IMR-90 (cell line): ENCODE results near the gene COL25A1. TPM values are rescaled to one million over a fixed set of nuclear protein-coding genes. Genes with fewer than 3 reads are reported as not detected.
A peak's percentile ranks its signal among the peaks of the same experiment; 100 is the strongest.

Experiments
- ATAC-seq: fragments of 200-7000 bp; cut with Tn5 transposase; 2 replicates; pipeline ENCODE4 v1.9.1; 2020; ENCODE audit warnings: low read depth, mild to moderate bottlenecking, moderate library complexity
- BruUV-seq: library from RNA; stranded (reverse); fragments of 400-500 nt; replicated peaks from 2 replicates; lab custom pipeline; 2021; lab: Mats Ljungman, UMichigan
- CTCF ChIA-PET: fragments of 300-600 bp; formaldehyde crosslinking; extraction: SDS; loops from one replicate; lab custom pipeline; 2021; ENCODE audit warnings: antibody characterized with exemption; lab: Yijun Ruan, JAX
- POLR2A ChIA-PET: fragments of 300-600 bp; sonication (Branson Sonifier 250); formaldehyde crosslinking; loops from one replicate; lab custom pipeline; 2022; ENCODE audit warnings: antibody characterized with exemption; ENCODE audit not compliant: unreplicated experiment; lab: Charles Lee
- DNase-seq: peaks from one replicate; pipeline ENCODE4 v3.0.0; 2013
- H2AFZ ChIP-seq: replicated peaks from 2 replicates; pipeline ENCODE3; 2013; ENCODE audit warnings: low read length, mild to moderate bottlenecking; ENCODE audit not compliant: poor library complexity
- H2AK5ac ChIP-seq: 2 replicates; pipeline ENCODE4 v1.6.1; 2013; ENCODE audit warnings: low read depth, low read length, inconsistent platforms
- H2AK9ac ChIP-seq: replicated peaks from 2 replicates; pipeline ENCODE3; 2013; ENCODE audit warnings: mild to moderate bottlenecking, low read depth, low read length, moderate library complexity; ENCODE audit not compliant: poor library complexity
- H2BK120ac ChIP-seq: 2 replicates; pipeline ENCODE4 v1.6.1; 2013; ENCODE audit warnings: low read depth, low read length, inconsistent platforms
- H2BK15ac ChIP-seq: 3 replicates; pipeline ENCODE4 v1.6.1; 2013; ENCODE audit warnings: low read depth, low read length, inconsistent platforms
- H2BK20ac ChIP-seq: 2 replicates; pipeline ENCODE4 v1.6.1; 2013; ENCODE audit warnings: low read depth, mild to moderate bottlenecking, inconsistent platforms, low read length, moderate library complexity
- H2BK5ac ChIP-seq: 2 replicates; pipeline ENCODE4 v1.6.1; 2013; ENCODE audit warnings: mild to moderate bottlenecking, low read depth, low read length, inconsistent platforms; ENCODE audit not compliant: poor library complexity, severe bottlenecking
- H3K14ac ChIP-seq: replicated peaks from 2 replicates; pipeline ENCODE4 v1.6.1; 2013; ENCODE audit warnings: low read depth, low read length, inconsistent platforms
- H3K18ac ChIP-seq: 2 replicates; pipeline ENCODE4 v1.6.1; 2013; ENCODE audit warnings: low read depth, low read length, control low read depth
- H3K23ac ChIP-seq: 2 replicates; pipeline ENCODE4 v1.6.1; 2013; ENCODE audit warnings: low read depth, low read length, inconsistent platforms
- H3K27ac ChIP-seq: 2 replicates; pipeline ENCODE4 v1.5.1; 2013; ENCODE audit warnings: mild to moderate bottlenecking, control low read depth, low read length; ENCODE audit not compliant: insufficient read depth
- H3K27me3 ChIP-seq: 2 replicates; pipeline ENCODE4 v1.6.1; 2013; ENCODE audit warnings: low read length; ENCODE audit not compliant: control insufficient read depth, insufficient read depth
- H3K36me3 ChIP-seq: 2 replicates; pipeline ENCODE4 v1.6.1; 2013; ENCODE audit warnings: low read length, mixed read lengths; ENCODE audit not compliant: control insufficient read depth, insufficient read depth
- H3K4ac ChIP-seq: 2 replicates; pipeline ENCODE4 v1.6.1; 2013; ENCODE audit warnings: low read depth, low read length, inconsistent platforms
- H3K4me1 ChIP-seq: 2 replicates; pipeline ENCODE4 v1.6.1; 2013; ENCODE audit warnings: low read length, mixed read lengths; ENCODE audit not compliant: control insufficient read depth, insufficient read depth
- H3K4me2 ChIP-seq: 2 replicates; pipeline ENCODE4 v1.6.1; 2013; ENCODE audit warnings: low read depth, mild to moderate bottlenecking, control low read depth, low read length, moderate library complexity
- H3K4me3 ChIP-seq: 2 replicates; pipeline ENCODE4 v1.5.1; 2013; ENCODE audit warnings: low read depth, mild to moderate bottlenecking, control low read depth, low read length, moderate library complexity; ENCODE audit not compliant: insufficient read depth
- H3K56ac ChIP-seq: 2 replicates; pipeline ENCODE4 v1.6.1; 2013; ENCODE audit warnings: low read length, inconsistent platforms; ENCODE audit not compliant: insufficient read depth; ENCODE audit errors: extremely low read depth
- H3K79me1 ChIP-seq, 2 experiments: 2 replicates each; pipeline ENCODE4 v1.6.1; 2013; ENCODE audit warnings: low read length in 2 of 2, inconsistent platforms in 1 of 2, low read depth in 1 of 2
- H3K9ac ChIP-seq: 2 replicates; pipeline ENCODE4 v1.6.1; 2013; ENCODE audit warnings: low read depth, low read length, control low read depth
- H3K9me1 ChIP-seq: 2 replicates; pipeline ENCODE4 v1.6.1; 2013; ENCODE audit warnings: low read length, inconsistent platforms; ENCODE audit not compliant: insufficient read depth
- H3K9me3 ChIP-seq: 2 replicates; pipeline ENCODE4 v1.6.1; 2013; ENCODE audit warnings: low read length; ENCODE audit not compliant: control insufficient read depth, insufficient read depth
- H4K20me1 ChIP-seq: 2 replicates; pipeline ENCODE4 v1.6.1; 2013; ENCODE audit warnings: low read length, inconsistent platforms; ENCODE audit not compliant: insufficient read depth
- H4K5ac ChIP-seq: 2 replicates; pipeline ENCODE4 v1.6.1; 2013; ENCODE audit warnings: mild to moderate bottlenecking, low read depth, low read length, control low read depth
- H4K8ac ChIP-seq, 2 experiments: 2 replicates each; pipeline ENCODE4 v1.6.1; 2013; ENCODE audit warnings: low read depth in 2 of 2, low read length in 2 of 2, control low read depth in 1 of 2, inconsistent platforms in 1 of 2
- H4K91ac ChIP-seq: 2 replicates; pipeline ENCODE4 v1.6.1; 2013; ENCODE audit warnings: low read depth, low read length, inconsistent platforms; ENCODE audit not compliant: insufficient read depth
- FOS ChIP-seq: fragments of 150-350 bp; IDR thresholded peaks from 2 replicates; pipeline ENCODE4 v1.6.1; 2016; ENCODE audit warnings: low read depth, low read length
- MAFK ChIP-seq: IDR thresholded peaks from 2 replicates; pipeline ENCODE4 v1.6.1; 2012; ENCODE audit warnings: low read depth, low read length, improper control_type of control experiment
- WGBS, 2 experiments: methylation state at CpG; one replicate each; pipeline versions ENCODE4 v1.1.5 to v1.1.7; 2013; ENCODE audit warnings: missing lambda C conversion rate in 2 of 2; ENCODE audit not compliant: insufficient read length in 1 of 2; ENCODE audit errors: extremely low coverage in 2 of 2; 5-methylcytosine and 5-hydroxymethylcytosine counted together
- dilution Hi-C: fragments of 300-500 bp; cut with HindIII; formaldehyde crosslinking; loops from one replicate; pipeline ENCODE4 v1.14.3; 2018; ENCODE audit warnings: low sequenced_read_pairs; ENCODE audit not compliant: unreplicated experiment
- in situ Hi-C: fragments of 300-500 bp; cut with MboI; formaldehyde crosslinking; loops from 3 replicates; pipeline ENCODE4 v1.14.3; 2019; ENCODE audit warnings: low sequenced_read_pairs, inconsistent platforms, mixed read lengths
- intact Hi-C: fragments of 100-400 bp; cut with micrococcal nuclease; formaldehyde crosslinking; loops from 2 replicates; pipeline ENCODE4 v1.10.0; 2022
- polyA plus RNA-seq, 3 experiments: library from polyadenylated mRNA; depleted of rRNA; stranded (reverse); fragments of >200 nt; gene quantifications; 2 replicates each; pipeline ENCODE4 v1.2.3, GENCODE V29; 2012; ENCODE audit warnings: low replicate concordance in 1 of 3
- total RNA-seq: library from RNA; depleted of rRNA; stranded (reverse); fragments of >200 nt; gene quantifications from 2 replicates; pipeline ENCODE4 v1.2.3, GENCODE V29; 2012

The COL25A1 gene
- total and polyA plus RNA-seq, 2 of the 4 experiments (the other 2 are of a cell fraction), result under 0.01 to 0.05 TPM

DNA sequence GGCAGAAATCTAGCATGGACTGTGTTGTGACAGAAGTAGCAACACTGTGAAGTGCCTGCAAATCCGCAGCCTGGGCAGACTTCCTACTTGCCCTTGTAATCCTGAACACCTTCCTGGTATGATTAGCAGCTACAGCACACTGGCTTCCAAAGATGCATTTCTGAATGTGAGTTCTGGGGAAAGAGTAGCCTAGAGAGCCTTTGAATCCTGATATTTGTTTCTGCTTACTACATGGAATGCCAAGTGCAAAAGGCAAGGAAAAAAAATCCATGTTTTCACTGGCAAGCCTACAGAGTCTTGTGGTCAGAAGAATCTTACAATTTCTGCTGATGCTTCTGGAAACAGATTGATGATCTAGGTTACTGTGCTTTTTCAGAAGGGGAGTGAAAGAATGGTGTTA is 223.7 kb downstream of the COL25A1 start:
- no peak overlapping the region for H2AK9ac ChIP-seq
- peak overlapping the region; percentile 91 for H3K4me2 ChIP-seq
- no peaks in the 10 kb centered on the region for H3K36me3 ChIP-seq
- ATAC-seq (peak; percentile 84), DNase-seq (peak; percentile 81)
- no peaks in the 10 kb centered on the region; the same call in 1 of the 2 replicates for H3K9me1 ChIP-seq
- no peaks in the 10 kb centered on the region for H4K20me1 ChIP-seq
- H2BK20ac ChIP-seq, result peak overlapping the region; percentile 75
- no peak overlapping the region for H4K5ac ChIP-seq
- H3K4me3 ChIP-seq, result no peak overlapping the region
- H2AK5ac ChIP-seq, result no peak overlapping the region
- ChIA-PET POLR2A (no interaction called here), CTCF (interaction anchor here (0.6 kb wide), 1 partner anchor 22 kb away, joined by 4 read pairs; no protein-coding TSS in a partner anchor)
- peak overlapping the region; percentile 6; the same call in 1 of the 3 replicates for H2BK15ac ChIP-seq
- no peaks in the 10 kb centered on the region for H3K27me3 ChIP-seq
- no peaks in the 10 kb centered on the region for H3K9me3 ChIP-seq
- no peak overlapping the region for H3K56ac ChIP-seq
- H3K27ac ChIP-seq, result peak overlapping the region; percentile 7; the same call in 1 of the 2 replicates
- peak overlapping the region in 1 of 2 experiments; percentile 7; a peak in 1 of 4 replicates for H4K8ac ChIP-seq
- dilution Hi-C loops (no loop called here), intact Hi-C loops (loop anchor here (5.0 kb wide), 2 partner anchors 196 to 231 kb away; no protein-coding TSS in a partner anchor), in situ Hi-C loops (no loop called here)
- no peak for TF ChIP-seq FOS
- TF ChIP-seq MAFK, result peak; percentile 67; the same call in 1 of the 2 replicates
- BruUV-seq, result no TSS peak
- peaks cover 5% of the 10 kb centered on the region for H3K4me1 ChIP-seq
- WGBS, 2 experiments, result no CpG with 5 or more reads among the region's 1 CpG
- H2AFZ ChIP-seq, result no peak overlapping the region
- H3K14ac ChIP-seq, result peak overlapping the region; percentile 22; the same call in 1 of the 2 replicates
- H2BK5ac ChIP-seq, result peak overlapping the region; percentile 56
- H3K9ac ChIP-seq, result no peak overlapping the region; the same call in 1 of the 2 replicates
- peak overlapping the region; percentile 75; the same call in 1 of the 2 replicates for H3K18ac ChIP-seq
- peak overlapping the region; percentile 8; the same call in 1 of the 2 replicates for H4K91ac ChIP-seq
- H2BK120ac ChIP-seq, result peak overlapping the region; percentile 13
- peak overlapping the region; percentile 79 for H3K4ac ChIP-seq
- H3K79me1 ChIP-seq, result no peaks in the 10 kb centered on the region
- H3K23ac ChIP-seq, result no peak overlapping the region
